ENCODE measurements around the gene A4GALT.

A4GALT gene

GRCh38 chr22:42646569-42647525 lies 73.8 kb downstream of the A4GALT start:
- DNase-seq, result no peak

GRCh38 chr22:42645938-42646568 lies 74.6 kb downstream of the A4GALT start:
- DNase-seq, result no peak

GRCh38 chr22:42645341-42645937 lies 75.2 kb downstream of the A4GALT start:
- no peak for DNase-seq

GRCh38 chr22:42644422-42645340 lies 76.0 kb downstream of the A4GALT start:
- DNase-seq, result peak; percentile 59

- DNase-seq, result no peak
Observed at GRCh38 chr22:42643634-42644421, 76.8 kb downstream of the A4GALT start.

- no peak for DNase-seq
Observed at GRCh38 chr22:42642806-42643633, 77.7 kb downstream of the A4GALT start.
